Right lobe of liver (tissue), 6 donors: ENCODE data around the gene SMOC1. TPM values are rescaled to one million over a fixed set of nuclear protein-coding genes. Genes with fewer than 3 reads are reported as not detected.
A peak's percentile ranks its signal among the peaks of the same experiment; 100 is the strongest.

Experiments used
- ATAC-seq, 4 donors: fragments of 200-7000 bp; cut with Tn5 transposase; one replicate each; pipeline ENCODE4 v1.9.1; 2020; ENCODE audit warnings: mild to moderate bottlenecking in 4 of 4, moderate library complexity in 4 of 4
- DNase-seq, 3 donors: peaks; one replicate each; pipeline ENCODE4 v3.0.0-alpha.2; 2020
- H3K27ac ChIP-seq, 3 donors: fragments of 200-600 bp; one replicate each; pipeline ENCODE4 v1.8.0; 2022
- H3K27me3 ChIP-seq, 2 donors: fragments of 200-600 bp; one replicate each; pipeline ENCODE4 v1.8.0; 2022
- H3K36me3 ChIP-seq, 4 donors: fragments of 200-600 bp; sonication (generic) in 1 of 4; one replicate each; pipeline versions ENCODE4 v1.5.1 to v1.8.0; 2017 to 2022; ENCODE audit warnings: control low read depth in 1 of 4
- H3K4me1 ChIP-seq, 4 donors: fragments of 200-600 bp; sonication (generic) in 1 of 4; one replicate each; pipeline versions ENCODE4 v1.5.1 to v1.8.0; 2017 to 2022; ENCODE audit warnings: control low read depth in 1 of 4
- H3K4me3 ChIP-seq, 3 donors: fragments of 200-600 bp; one replicate each; pipeline ENCODE4 v1.8.0; 2022
- H3K9me3 ChIP-seq, 4 donors: fragments of 200-600 bp; sonication (generic) in 1 of 4; one replicate each; pipeline versions ENCODE4 v1.5.1 to v1.8.0; 2017 to 2022; ENCODE audit warnings: control low read depth in 1 of 4
- POLR2A ChIP-seq: fragments of 450-650 bp; IDR thresholded peaks from one replicate; pipeline ENCODE4 v1.6.1; 2017; ENCODE audit warnings: antibody characterized with exemption, mild to moderate bottlenecking
- WGBS: methylation state at CpG from one replicate; pipeline ENCODE4 v1.1.6; 2018; ENCODE audit warnings: low coverage, low lambda C conversion rate; ENCODE audit not compliant: insufficient coverage; ENCODE audit errors: missing lambda C conversion rate; 5-methylcytosine and 5-hydroxymethylcytosine counted together
- intact Hi-C, 2 donors: fragments of 100-400 bp; cut with DNase I; formaldehyde crosslinking; loops; one replicate each; pipeline versions ENCODE4 v1.11.2 to v1.14.1; 2022
- total RNA-seq, 6 experiments: library from RNA; depleted of rRNA in 2 of 6; stranded (reverse); fragments of >200 nt in 2 of 6; fragmentation: NEBNext Ultra II Directional in 3 of 6; extraction: Animal tissue kit (Norgen Biotek cat#: 25700) in 3 of 6; gene quantifications; one replicate each; pipeline versions ENCODE4 v1.1.0 to v1.2.4, GENCODE V29; 2016 to 2023
- TF ChIP-seq, protein P1 (sequence below), 4 donors: fragments of 200-600 bp in 3 of 4; fragments of 450-650 bp in 1 of 4; IDR thresholded peaks; one replicate each; pipeline versions ENCODE4 v1.5.1 to v1.8.0; 2016 to 2022; ENCODE audit warnings: antibody characterized with exemption in 4 of 4, mild to moderate bottlenecking in 2 of 4
- donor health status: DM: no; HTN: yes; CAD: no.
- donor health status: DM: no; HTN: no; CAD: no.
- donor health status: DM: no; HTN: no; CAD: no.
- donor health status: DM: no; HTN: yes; CAD: no.
- donor health status: DM: no; HTN: yes; CAD: no.

Gene SMOC1
- total RNA-seq, 6 experiments from 2014 or later = 22.3 to 88.5 (median 45.4) TPM

DNA sequence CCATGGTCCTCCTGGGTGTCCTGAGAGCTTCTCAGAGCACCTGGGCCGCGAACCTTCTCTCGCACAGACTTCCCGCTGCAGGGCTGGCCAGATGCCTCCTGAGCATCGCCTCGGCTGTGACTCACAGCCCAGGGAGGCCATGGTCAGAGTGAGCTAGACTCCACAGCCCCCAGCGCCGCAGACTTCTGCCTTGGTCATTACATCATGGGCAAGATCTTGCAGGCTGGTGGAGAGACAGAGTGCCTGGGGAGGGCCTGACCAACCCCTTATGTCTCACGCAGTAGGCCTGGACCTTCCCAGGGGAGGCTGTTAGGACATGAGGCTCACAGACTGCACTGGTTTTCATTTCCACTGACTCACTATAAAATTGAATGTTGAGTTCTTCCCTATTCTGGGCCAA is 41.8 kb downstream of the SMOC1 start:
- H3K4me3 ChIP-seq = no peak overlapping the region
- peaks cover 0 to 14% (median 2%) of the 10 kb centered on the region in 4 donors for H3K4me1 ChIP-seq
- H3K36me3 ChIP-seq = no peaks in the 10 kb centered on the region
- no peaks in the 10 kb centered on the region for H3K27me3 ChIP-seq
- no peak for DNase-seq
- WGBS = 80% methylated on average over 1 of the region's 9 CpGs
- ATAC-seq = no peak
- intact Hi-C loops = no loop called here
- H3K27ac ChIP-seq = no peak overlapping the region
- TF ChIP-seq POLR2A = no peak
- TF ChIP-seq, protein P1, sequence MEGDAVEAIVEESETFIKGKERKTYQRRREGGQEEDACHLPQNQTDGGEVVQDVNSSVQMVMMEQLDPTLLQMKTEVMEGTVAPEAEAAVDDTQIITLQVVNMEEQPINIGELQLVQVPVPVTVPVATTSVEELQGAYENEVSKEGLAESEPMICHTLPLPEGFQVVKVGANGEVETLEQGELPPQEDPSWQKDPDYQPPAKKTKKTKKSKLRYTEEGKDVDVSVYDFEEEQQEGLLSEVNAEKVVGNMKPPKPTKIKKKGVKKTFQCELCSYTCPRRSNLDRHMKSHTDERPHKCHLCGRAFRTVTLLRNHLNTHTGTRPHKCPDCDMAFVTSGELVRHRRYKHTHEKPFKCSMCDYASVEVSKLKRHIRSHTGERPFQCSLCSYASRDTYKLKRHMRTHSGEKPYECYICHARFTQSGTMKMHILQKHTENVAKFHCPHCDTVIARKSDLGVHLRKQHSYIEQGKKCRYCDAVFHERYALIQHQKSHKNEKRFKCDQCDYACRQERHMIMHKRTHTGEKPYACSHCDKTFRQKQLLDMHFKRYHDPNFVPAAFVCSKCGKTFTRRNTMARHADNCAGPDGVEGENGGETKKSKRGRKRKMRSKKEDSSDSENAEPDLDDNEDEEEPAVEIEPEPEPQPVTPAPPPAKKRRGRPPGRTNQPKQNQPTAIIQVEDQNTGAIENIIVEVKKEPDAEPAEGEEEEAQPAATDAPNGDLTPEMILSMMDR (IDR thresholded peaks at IDR 0.05) = no peak
- no peaks in the 10 kb centered on the region for H3K9me3 ChIP-seq

DNA sequence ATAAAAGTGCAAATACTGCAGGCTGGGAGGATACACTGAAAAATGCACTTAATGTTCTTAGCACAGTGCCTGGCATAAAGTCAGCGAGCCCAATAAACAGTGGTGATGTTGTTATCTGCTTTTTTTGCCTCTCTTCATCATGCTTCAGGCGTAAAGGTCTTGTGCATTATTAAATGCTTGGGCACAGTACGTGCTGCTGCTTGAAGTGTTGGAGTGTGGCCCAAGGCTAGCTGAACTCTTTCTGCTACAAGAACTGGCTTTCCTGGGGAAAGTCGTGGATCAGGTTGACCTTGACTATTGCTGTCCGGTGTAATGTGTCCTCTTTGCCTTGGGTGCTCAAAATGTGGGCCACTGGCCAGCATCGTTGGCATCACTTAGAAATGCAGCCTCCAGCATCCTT is 43.0 kb downstream of the SMOC1 start:
- intact Hi-C loops = no loop called here
- Histone ChIP-seq H3K36me3 (no peaks in the 10 kb centered on the region), H3K4me3 (no peak overlapping the region), H3K27me3 (no peaks in the 10 kb centered on the region), H3K4me1 (peaks cover 0 to 3% (median under 1%) of the 10 kb centered on the region in 4 donors), H3K27ac (no peak overlapping the region), H3K9me3 (no peaks in the 10 kb centered on the region)
- ATAC-seq (no peak), DNase-seq (no peak)
- TF ChIP-seq, protein P1 (IDR thresholded peaks at IDR 0.05) = no peak
- 65% methylated on average over 5 of the region's 6 CpGs for WGBS

DNA sequence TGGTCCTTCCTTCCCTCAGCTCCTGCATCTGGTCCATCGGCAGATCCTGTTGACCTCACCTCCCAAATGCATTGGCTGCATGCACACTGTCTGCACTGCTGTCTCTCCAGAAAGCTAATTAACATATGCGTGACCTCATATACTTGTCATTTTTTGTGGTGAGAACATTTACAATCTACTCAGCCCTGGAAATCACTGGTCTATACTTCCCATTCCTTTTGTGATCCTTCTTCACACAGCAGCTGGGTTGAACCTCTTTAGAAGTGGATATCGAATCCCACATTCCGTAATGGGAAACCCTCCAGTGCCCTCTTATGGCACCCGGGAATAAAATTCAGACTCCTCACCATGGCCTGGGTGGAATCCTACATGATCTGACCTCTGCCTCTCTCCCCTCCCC is 45.0 kb downstream of the SMOC1 start:
- intact Hi-C loops = no loop called here
- Histone ChIP-seq H3K27ac (no peak overlapping the region), H3K27me3 (no peaks in the 10 kb centered on the region), H3K9me3 (no peaks in the 10 kb centered on the region), H3K4me3 (no peak overlapping the region), H3K4me1 (no peaks in the 10 kb centered on the region), H3K36me3 (no peaks in the 10 kb centered on the region)
- 80% methylated on average over 4 of the region's 5 CpGs for WGBS
- DNase-seq (no peak), ATAC-seq (peak in 1 of 4 donors; percentile 20)
- TF ChIP-seq POLR2A = no peak
- TF ChIP-seq, protein P1 (IDR thresholded peaks at IDR 0.05) = no peak

DNA sequence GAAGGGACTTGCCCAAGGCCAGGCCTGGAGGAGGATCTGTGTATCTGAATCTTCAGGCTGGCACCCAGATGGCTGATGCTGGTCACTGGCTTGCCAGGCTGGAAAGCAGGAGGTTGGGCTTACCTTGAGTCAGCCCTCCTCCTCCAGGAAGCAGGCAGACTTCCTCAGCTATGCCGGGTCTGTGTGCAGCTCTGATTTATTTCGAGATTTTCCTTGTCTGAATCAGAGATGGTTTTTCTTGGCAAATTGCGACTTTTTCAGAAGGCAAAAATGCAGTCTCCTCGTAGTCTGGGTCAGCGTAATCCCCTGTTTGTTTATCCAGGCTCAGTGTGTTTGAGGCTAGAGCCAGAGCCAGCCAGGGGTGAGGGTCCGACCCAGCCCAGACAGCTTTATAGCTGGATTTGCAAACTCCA is 48.9 kb downstream of the SMOC1 start:
- TF ChIP-seq, protein P1 (IDR thresholded peaks at IDR 0.05) = no peak
- no peak for TF ChIP-seq POLR2A
- no peak for ATAC-seq
- no peak overlapping the region for H3K27ac ChIP-seq
- H3K4me1 ChIP-seq = peaks cover 0 to 3% (median 0%) of the 10 kb centered on the region in 4 donors
- no peak for DNase-seq
- no peaks in the 10 kb centered on the region for H3K36me3 ChIP-seq
- intact Hi-C loops = no loop called here
- no peaks in the 10 kb centered on the region for H3K9me3 ChIP-seq
- H3K27me3 ChIP-seq = no peaks in the 10 kb centered on the region
- whole genome bisulfite sequencing = 49% methylated on average over 4 of the region's 6 CpGs
- H3K4me3 ChIP-seq = no peak overlapping the region
